GM12878 (cell line): ENCODE results near the gene UNC119. TPM values are rescaled to one million over a fixed set of nuclear protein-coding genes. Genes with fewer than 3 reads are reported as not detected.

Source experiments
- BMI1 ChIP-seq: fragments of 450-650 bp; IDR thresholded peaks from 2 replicates; pipeline ENCODE4 v1.6.1; 2016; ENCODE audit warnings: mild to moderate bottlenecking, moderate library complexity, borderline replicate concordance
- CBFB ChIP-seq: IDR thresholded peaks from 2 replicates; pipeline ENCODE4 v1.6.1; 2016; ENCODE audit warnings: antibody characterized with exemption, low read depth
- CBX3 ChIP-seq: fragments of 200-600 bp; sonication (generic); IDR thresholded peaks from 2 replicates; pipeline ENCODE4 v1.6.1; 2016; ENCODE audit warnings: low read depth, borderline replicate concordance
- CHD1 ChIP-seq: IDR thresholded peaks from 2 replicates; pipeline ENCODE4 v1.6.1; 2012; ENCODE audit warnings: low read depth, low read length, improper control_type of control experiment
- CREB1 ChIP-seq: IDR thresholded peaks from 2 replicates; pipeline ENCODE4 v1.6.1; 2012; ENCODE audit warnings: low read depth, mild to moderate bottlenecking, inconsistent platforms
- CREM ChIP-seq: IDR thresholded peaks from 2 replicates; pipeline ENCODE4 v1.6.1; 2014; ENCODE audit warnings: antibody characterized with exemption, low read depth
- HCFC1 ChIP-seq: fragments of 150-350 bp; IDR thresholded peaks from 2 replicates; pipeline ENCODE4 v1.6.1; 2014; ENCODE audit warnings: low read length
- HDAC2 ChIP-seq: fragments of 200-600 bp; sonication (generic); IDR thresholded peaks from 2 replicates; pipeline ENCODE4 v1.6.1; 2017
- IKZF1 ChIP-seq: fragments of 450-650 bp; conservative IDR thresholded peaks from 2 replicates; pipeline ENCODE4 v1.6.1; 2017; ENCODE audit warnings: antibody characterized with exemption, mild to moderate bottlenecking
- JUND ChIP-seq: IDR thresholded peaks from 2 replicates; pipeline ENCODE4 v1.6.1; 2012; ENCODE audit warnings: low read depth, mild to moderate bottlenecking, low read length, improper control_type of control experiment, moderate library complexity
- KAT2A ChIP-seq: conservative IDR thresholded peaks from 2 replicates; pipeline ENCODE4 v1.6.1; 2011; ENCODE audit warnings: low read depth, low read length; ENCODE audit not compliant: control insufficient read depth
- MTA3 ChIP-seq: IDR thresholded peaks from 2 replicates; pipeline ENCODE4 v1.6.1; 2012; ENCODE audit warnings: low read length, inconsistent platforms, borderline replicate concordance
- MYC ChIP-seq: IDR thresholded peaks from 2 replicates; pipeline ENCODE4 v1.6.1; 2011; ENCODE audit warnings: mild to moderate bottlenecking, low read length, moderate library complexity, inconsistent platforms; ENCODE audit not compliant: insufficient read depth, insufficient replicate concordance, insufficient read length, severe bottlenecking
- NFYA ChIP-seq: IDR thresholded peaks from 2 replicates; pipeline ENCODE4 v1.6.1; 2011; ENCODE audit warnings: low read depth, mild to moderate bottlenecking, low read length, improper control_type of control experiment, borderline replicate concordance
- POU2F2 ChIP-seq: IDR thresholded peaks from 3 replicates; pipeline ENCODE4 v1.6.1; 2011; ENCODE audit warnings: low read depth, mild to moderate bottlenecking, low read length, borderline replicate concordance
- RAD51 ChIP-seq: fragments of 450-650 bp; IDR thresholded peaks from 2 replicates; pipeline ENCODE4 v1.6.1; 2016; ENCODE audit warnings: moderate library complexity, mild to moderate bottlenecking, inconsistent platforms
- SIN3A ChIP-seq: IDR thresholded peaks from 2 replicates; pipeline ENCODE4 v1.6.1; 2012; ENCODE audit warnings: low read depth, low read length, improper control_type of control experiment
- SMAD5 ChIP-seq: IDR thresholded peaks from 2 replicates; pipeline ENCODE4 v1.6.1; 2016; ENCODE audit warnings: antibody characterized with exemption, low read depth
- SP1 ChIP-seq: IDR thresholded peaks from one replicate; pipeline ENCODE4 v1.6.1; 2011; ENCODE audit warnings: low read depth, low read length
- SREBF2 ChIP-seq: IDR thresholded peaks from 2 replicates; pipeline ENCODE4 v1.6.1; 2012; ENCODE audit warnings: mild to moderate bottlenecking, low read length
- TCF12 ChIP-seq: IDR thresholded peaks from 2 replicates; pipeline ENCODE4 v1.6.1; 2011; ENCODE audit warnings: low read depth, mild to moderate bottlenecking, low read length
- TCF7 ChIP-seq: IDR thresholded peaks from 2 replicates; pipeline ENCODE4 v1.6.1; 2014; ENCODE audit warnings: antibody characterized with exemption, borderline replicate concordance
- YBX1 ChIP-seq: fragments of 450-650 bp; IDR thresholded peaks from 2 replicates; pipeline ENCODE4 v1.6.1; 2016; ENCODE audit warnings: antibody characterized with exemption
- ZNF622 ChIP-seq: fragments of 450-650 bp; IDR thresholded peaks from 2 replicates; pipeline ENCODE4 v1.6.1; 2017; ENCODE audit warnings: mild to moderate bottlenecking, inconsistent platforms
- ZSCAN29 ChIP-seq: fragments of 450-650 bp; IDR thresholded peaks from 2 replicates; pipeline ENCODE4 v1.6.1; 2017; ENCODE audit warnings: mild to moderate bottlenecking, moderate library complexity
- polyA plus RNA-seq, 11 experiments: library from polyadenylated mRNA; depleted of rRNA in 4 of 11; unstranded in 6 of 11; stranded (reverse) in 5 of 11; fragments of >200 nt; fragmentation: Nextera tagmentation in 4 of 11; fragmentation: Illumina TruSeq in 1 of 11; extraction: Ambion mirVana in 4 of 11; extraction: Trizol in 1 of 11; gene quantifications; 1 replicate in 1 of 11; 2 replicates in 10 of 11; pipeline versions ENCODE4 v1.2.1 to v1.2.3, GENCODE V29; 2011 to 2016; ENCODE audit warnings: inconsistent platforms in 2 of 11, missing spikeins in 2 of 11, low read depth in 1 of 11
- total RNA-seq, 4 experiments: library from RNA; depleted of rRNA in 3 of 4; stranded (reverse); fragments of >200 nt in 3 of 4; fragmentation: Illumina TruSeq in 1 of 4; extraction: Trizol in 1 of 4; gene quantifications; 2 replicates each; pipeline versions ENCODE4 v1.2.1 to v1.2.3, GENCODE V29; 2013 to 2021
- TF ChIP-seq, protein P1 (sequence below): fragments of 450-650 bp; IDR thresholded peaks from 2 replicates; pipeline ENCODE4 v1.6.1; 2016; ENCODE audit warnings: mild to moderate bottlenecking, moderate library complexity, borderline replicate concordance
- TF ChIP-seq, protein P2 (sequence below): fragments of 150-350 bp; IDR thresholded peaks from 2 replicates; pipeline ENCODE4 v1.6.1; 2014; ENCODE audit warnings: mild to moderate bottlenecking, low read depth, low read length
- TF ChIP-seq, protein P3 (sequence below): fragments of 450-650 bp; IDR thresholded peaks from 2 replicates; pipeline ENCODE4 v1.6.1; 2014; ENCODE audit warnings: mild to moderate bottlenecking

UNC119 gene
- total and polyA plus RNA-seq, 10 of the 15 experiments (the other 5 are each of a cell fraction or from before 2014, with no cell fraction given): 2.7 to 436 (median 57.8) TPM

DNA sequence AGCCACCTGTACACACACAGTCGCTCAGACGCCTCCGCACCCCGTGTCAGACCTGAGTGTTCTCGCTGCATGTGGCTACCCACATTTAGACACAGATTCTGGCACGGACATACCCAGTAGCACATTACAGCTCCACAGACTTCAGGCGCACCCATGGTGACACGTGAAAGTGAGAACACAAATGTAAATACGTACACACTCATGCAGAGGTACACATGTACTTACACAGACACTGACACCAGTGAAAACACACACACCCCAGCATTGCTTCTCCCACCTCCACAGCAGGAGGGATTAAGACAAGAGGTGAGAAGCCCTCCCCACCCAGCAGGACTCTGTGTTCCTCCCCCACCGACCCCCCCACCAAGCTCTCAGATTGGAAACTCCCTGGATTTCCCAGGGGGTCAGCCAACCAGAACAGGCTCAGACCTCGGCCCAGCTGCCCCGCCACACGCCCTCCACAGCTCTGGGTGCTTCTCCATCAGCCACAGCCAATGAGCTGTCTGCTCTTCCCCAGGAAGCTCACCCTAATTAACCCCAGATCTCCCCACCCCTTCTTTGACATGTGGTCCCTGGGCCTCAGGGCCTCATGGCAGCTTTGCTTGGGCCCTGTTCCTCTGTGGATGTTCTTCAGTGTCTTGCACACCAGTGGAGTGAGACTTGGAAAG, 51.6 kb downstream of the UNC119 start (continued):
- TF ChIP-seq, protein P1, sequence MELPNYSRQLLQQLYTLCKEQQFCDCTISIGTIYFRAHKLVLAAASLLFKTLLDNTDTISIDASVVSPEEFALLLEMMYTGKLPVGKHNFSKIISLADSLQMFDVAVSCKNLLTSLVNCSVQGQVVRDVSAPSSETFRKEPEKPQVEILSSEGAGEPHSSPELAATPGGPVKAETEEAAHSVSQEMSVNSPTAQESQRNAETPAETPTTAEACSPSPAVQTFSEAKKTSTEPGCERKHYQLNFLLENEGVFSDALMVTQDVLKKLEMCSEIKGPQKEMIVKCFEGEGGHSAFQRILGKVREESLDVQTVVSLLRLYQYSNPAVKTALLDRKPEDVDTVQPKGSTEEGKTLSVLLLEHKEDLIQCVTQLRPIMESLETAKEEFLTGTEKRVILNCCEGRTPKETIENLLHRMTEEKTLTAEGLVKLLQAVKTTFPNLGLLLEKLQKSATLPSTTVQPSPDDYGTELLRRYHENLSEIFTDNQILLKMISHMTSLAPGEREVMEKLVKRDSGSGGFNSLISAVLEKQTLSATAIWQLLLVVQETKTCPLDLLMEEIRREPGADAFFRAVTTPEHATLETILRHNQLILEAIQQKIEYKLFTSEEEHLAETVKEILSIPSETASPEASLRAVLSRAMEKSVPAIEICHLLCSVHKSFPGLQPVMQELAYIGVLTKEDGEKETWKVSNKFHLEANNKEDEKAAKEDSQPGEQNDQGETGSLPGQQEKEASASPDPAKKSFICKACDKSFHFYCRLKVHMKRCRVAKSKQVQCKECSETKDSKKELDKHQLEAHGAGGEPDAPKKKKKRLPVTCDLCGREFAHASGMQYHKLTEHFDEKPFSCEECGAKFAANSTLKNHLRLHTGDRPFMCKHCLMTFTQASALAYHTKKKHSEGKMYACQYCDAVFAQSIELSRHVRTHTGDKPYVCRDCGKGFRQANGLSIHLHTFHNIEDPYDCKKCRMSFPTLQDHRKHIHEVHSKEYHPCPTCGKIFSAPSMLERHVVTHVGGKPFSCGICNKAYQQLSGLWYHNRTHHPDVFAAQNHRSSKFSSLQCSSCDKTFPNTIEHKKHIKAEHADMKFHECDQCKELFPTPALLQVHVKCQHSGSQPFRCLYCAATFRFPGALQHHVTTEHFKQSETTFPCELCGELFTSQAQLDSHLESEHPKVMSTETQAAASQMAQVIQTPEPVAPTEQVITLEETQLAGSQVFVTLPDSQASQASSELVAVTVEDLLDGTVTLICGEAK: no peak
- TF ChIP-seq SMAD5 (no peak), JUND (no peak), CHD1 (no peak), SIN3A (no peak), HDAC2 (no peak), SP1 (no peak), KAT2A (no peak), RAD51 (0 out of 2 replicates have a peak, but pooled peaks have one; percentile 22), CBFB (no peak), HCFC1 (no peak), MYC (peak; percentile 60), ZSCAN29 (no peak), BMI1 (no peak), CREB1 (peak; percentile 14; the same call in 1 of the 2 replicates), NFYA (no peak), TCF7 (no peak), SREBF2 (no peak), IKZF1 (peak; percentile 9; the same call in 1 of the 2 replicates), ZNF622 (no peak), TCF12 (peak; percentile 78), YBX1 (no peak), MTA3 (peak; percentile 69; the same call in 1 of the 2 replicates), CBX3 (no peak), CREM (no peak), POU2F2 (peak; percentile 14; the same call in 2 of the 3 replicates)
- TF ChIP-seq, protein P2, sequence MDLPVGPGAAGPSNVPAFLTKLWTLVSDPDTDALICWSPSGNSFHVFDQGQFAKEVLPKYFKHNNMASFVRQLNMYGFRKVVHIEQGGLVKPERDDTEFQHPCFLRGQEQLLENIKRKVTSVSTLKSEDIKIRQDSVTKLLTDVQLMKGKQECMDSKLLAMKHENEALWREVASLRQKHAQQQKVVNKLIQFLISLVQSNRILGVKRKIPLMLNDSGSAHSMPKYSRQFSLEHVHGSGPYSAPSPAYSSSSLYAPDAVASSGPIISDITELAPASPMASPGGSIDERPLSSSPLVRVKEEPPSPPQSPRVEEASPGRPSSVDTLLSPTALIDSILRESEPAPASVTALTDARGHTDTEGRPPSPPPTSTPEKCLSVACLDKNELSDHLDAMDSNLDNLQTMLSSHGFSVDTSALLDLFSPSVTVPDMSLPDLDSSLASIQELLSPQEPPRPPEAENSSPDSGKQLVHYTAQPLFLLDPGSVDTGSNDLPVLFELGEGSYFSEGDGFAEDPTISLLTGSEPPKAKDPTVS: no peak
- TF ChIP-seq, protein P3, sequence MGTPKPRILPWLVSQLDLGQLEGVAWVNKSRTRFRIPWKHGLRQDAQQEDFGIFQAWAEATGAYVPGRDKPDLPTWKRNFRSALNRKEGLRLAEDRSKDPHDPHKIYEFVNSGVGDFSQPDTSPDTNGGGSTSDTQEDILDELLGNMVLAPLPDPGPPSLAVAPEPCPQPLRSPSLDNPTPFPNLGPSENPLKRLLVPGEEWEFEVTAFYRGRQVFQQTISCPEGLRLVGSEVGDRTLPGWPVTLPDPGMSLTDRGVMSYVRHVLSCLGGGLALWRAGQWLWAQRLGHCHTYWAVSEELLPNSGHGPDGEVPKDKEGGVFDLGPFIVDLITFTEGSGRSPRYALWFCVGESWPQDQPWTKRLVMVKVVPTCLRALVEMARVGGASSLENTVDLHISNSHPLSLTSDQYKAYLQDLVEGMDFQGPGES: peak; percentile 9; the same call in 1 of the 2 replicates
